Measurements from ENCODE around the gene CD40. TPM values are rescaled to one million over a fixed set of nuclear protein-coding genes. Genes with fewer than 3 reads are reported as not detected.

Gene CD40
- polyA plus RNA-seq, 3 donors: 14.4 to 26.1 (median 18.8) TPM

DNA sequence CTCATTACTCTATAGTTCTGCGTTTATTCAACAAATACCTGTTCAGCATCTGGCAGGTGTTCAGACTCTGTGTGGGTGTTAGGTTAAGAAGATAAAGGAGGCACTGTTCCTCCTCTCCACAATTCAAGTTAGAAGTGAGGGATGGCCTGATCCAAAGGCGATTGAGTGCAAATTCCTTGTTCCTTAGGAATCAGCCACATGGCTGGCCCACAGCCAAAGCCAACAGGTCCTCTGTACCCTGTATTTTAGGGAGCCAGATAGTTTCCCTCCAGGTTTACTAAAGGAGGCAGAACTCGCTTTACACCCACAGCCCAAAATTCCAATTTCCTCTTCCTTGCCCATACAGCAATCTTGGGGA is 5.0 kb upstream of the CD40 start:
- intact Hi-C loops (cut with micrococcal nuclease): loop anchor here in 1 of 2 donors (5.0 to 10.0 kb wide), 2 partner anchors 91 to 318 kb away; partner anchors contain the start of genes DNTTIP1 and WFDC3
- H3K27ac Mint-ChIP-seq: peak overlapping the region in 1 of 7 donors; percentile 48
- no peak for DNase-seq
- peaks cover 40 to 47% of the 10 kb centered on the region in 2 donors for H3K4me1 ChIP-seq (ENCODE audit: control insufficient read depth in 1 of 2, insufficient read depth in 2 of 2, low read length in 2 of 2)
- peaks cover 2 to 9% of the 10 kb centered on the region in 2 donors for H3K27me3 ChIP-seq (ENCODE audit: control insufficient read depth in 2 of 2, insufficient read depth in 2 of 2, low read length in 2 of 2)
- H4K20me1 ChIP-seq (ENCODE audit: insufficient read depth, low read length): no peaks in the 10 kb centered on the region
- peaks cover 13 to 24% (median 17%) of the 10 kb centered on the region in 3 donors for H3K27me3 Mint-ChIP-seq (ENCODE audit: low read depth in 3 of 3)
- peak overlapping the region in 1 of 2 donors; percentile 33 for H3K4me3 Mint-ChIP-seq
- no peaks in the 10 kb centered on the region for H3K79me2 ChIP-seq (ENCODE audit: insufficient read depth, low read length)
- H3K27ac ChIP-seq (ENCODE audit: low read depth in 1 of 2, low read length in 2 of 2): no peak overlapping the region
- no peaks in the 10 kb centered on the region for H3K36me3 ChIP-seq (replicated peaks in 1 of 2; ENCODE audit: control insufficient read depth in 1 of 2, insufficient read depth in 2 of 2, low read length in 2 of 2)
- H3K4me2 ChIP-seq (replicated peaks; ENCODE audit: extremely low read depth, low read length, poor library complexity, severe bottlenecking): no peak overlapping the region
- no peaks in the 10 kb centered on the region for H3K9me3 Mint-ChIP-seq
- H3K4me3 ChIP-seq (replicated peaks in 1 of 3; ENCODE audit: low read depth in 2 of 3, low read length in 3 of 3): no peak overlapping the region
- no peaks in the 10 kb centered on the region for H3K9me3 ChIP-seq (replicated peaks in 1 of 2; ENCODE audit: control insufficient read depth in 1 of 2, insufficient read depth in 1 of 2, low read length in 2 of 2)
- TF ChIP-seq, protein P1, sequence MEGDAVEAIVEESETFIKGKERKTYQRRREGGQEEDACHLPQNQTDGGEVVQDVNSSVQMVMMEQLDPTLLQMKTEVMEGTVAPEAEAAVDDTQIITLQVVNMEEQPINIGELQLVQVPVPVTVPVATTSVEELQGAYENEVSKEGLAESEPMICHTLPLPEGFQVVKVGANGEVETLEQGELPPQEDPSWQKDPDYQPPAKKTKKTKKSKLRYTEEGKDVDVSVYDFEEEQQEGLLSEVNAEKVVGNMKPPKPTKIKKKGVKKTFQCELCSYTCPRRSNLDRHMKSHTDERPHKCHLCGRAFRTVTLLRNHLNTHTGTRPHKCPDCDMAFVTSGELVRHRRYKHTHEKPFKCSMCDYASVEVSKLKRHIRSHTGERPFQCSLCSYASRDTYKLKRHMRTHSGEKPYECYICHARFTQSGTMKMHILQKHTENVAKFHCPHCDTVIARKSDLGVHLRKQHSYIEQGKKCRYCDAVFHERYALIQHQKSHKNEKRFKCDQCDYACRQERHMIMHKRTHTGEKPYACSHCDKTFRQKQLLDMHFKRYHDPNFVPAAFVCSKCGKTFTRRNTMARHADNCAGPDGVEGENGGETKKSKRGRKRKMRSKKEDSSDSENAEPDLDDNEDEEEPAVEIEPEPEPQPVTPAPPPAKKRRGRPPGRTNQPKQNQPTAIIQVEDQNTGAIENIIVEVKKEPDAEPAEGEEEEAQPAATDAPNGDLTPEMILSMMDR (IDR thresholded peaks at IDR 0.05): no peak
- no peaks in the 10 kb centered on the region for H3K36me3 Mint-ChIP-seq
- no CpG with 5 or more reads among the region's 3 CpGs for WGBS (ENCODE audit: insufficient coverage)
- no peak overlapping the region for H3K9ac ChIP-seq (ENCODE audit: insufficient read depth, low read length, poor library complexity, severe bottlenecking)
- no peak overlapping the region for H2AFZ ChIP-seq (ENCODE audit: insufficient read depth, low read depth, low read length, poor library complexity, severe bottlenecking)
- peaks cover 42% of the 10 kb centered on the region for H3K4me1 Mint-ChIP-seq

DNA sequence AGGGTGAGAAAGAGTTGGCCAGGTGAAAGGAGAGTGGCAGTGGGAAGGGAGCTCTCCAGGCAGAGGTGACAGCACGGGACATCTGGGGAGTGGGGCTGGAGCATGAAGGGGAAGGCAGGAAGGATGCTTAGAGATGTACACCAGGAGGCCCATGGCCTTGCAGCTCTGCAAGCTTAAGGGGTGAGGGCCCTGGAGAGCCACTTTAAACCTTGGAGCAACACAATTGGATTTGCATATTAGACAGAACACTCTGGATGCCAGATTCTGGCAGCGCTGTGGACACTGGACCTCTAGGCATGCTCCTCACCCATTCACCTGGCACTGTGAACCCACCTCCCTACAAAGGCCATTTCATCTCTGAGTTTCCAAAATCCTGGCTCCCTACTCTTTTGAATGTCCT is 3.7 kb upstream of the CD40 start:
- Mint-ChIP-seq H3K27me3 (ENCODE audit: low read depth in 3 of 3) (peaks cover 18 to 22% (median 19%) of the 10 kb centered on the region in 3 donors), H3K4me1 (peaks cover 41% of the 10 kb centered on the region), H3K27ac (no peak overlapping the region), H3K36me3 (no peaks in the 10 kb centered on the region), H3K9me3 (peaks cover 0 to 1% (median 0%) of the 10 kb centered on the region in 7 donors), H3K4me3 (peak overlapping the region in 1 of 2 donors; percentile 54)
- intact Hi-C loops (cut with micrococcal nuclease): loop anchor here in 1 of 2 donors (5.0 to 10.0 kb wide), 2 partner anchors 92 to 320 kb away; partner anchors contain the start of genes DNTTIP1 and WFDC3
- Histone ChIP-seq H3K4me1 (ENCODE audit: control insufficient read depth in 1 of 2, insufficient read depth in 2 of 2, low read length in 2 of 2) (peaks cover 45 to 47% of the 10 kb centered on the region in 2 donors), H3K27ac (ENCODE audit: low read depth in 1 of 2, low read length in 2 of 2) (no peak overlapping the region), H3K79me2 (ENCODE audit: insufficient read depth, low read length) (no peaks in the 10 kb centered on the region), H4K20me1 (ENCODE audit: insufficient read depth, low read length) (peaks cover 5% of the 10 kb centered on the region), H3K4me2 (replicated peaks; ENCODE audit: extremely low read depth, low read length, poor library complexity, severe bottlenecking) (no peak overlapping the region), H3K9me3 (replicated peaks in 1 of 2; ENCODE audit: control insufficient read depth in 1 of 2, insufficient read depth in 1 of 2, low read length in 2 of 2) (no peaks in the 10 kb centered on the region), H3K9ac (ENCODE audit: insufficient read depth, low read length, poor library complexity, severe bottlenecking) (no peak overlapping the region), H3K36me3 (replicated peaks in 1 of 2; ENCODE audit: control insufficient read depth in 1 of 2, insufficient read depth in 2 of 2, low read length in 2 of 2) (no peaks in the 10 kb centered on the region), H3K27me3 (ENCODE audit: control insufficient read depth in 2 of 2, insufficient read depth in 2 of 2, low read length in 2 of 2) (peaks cover 2 to 16% of the 10 kb centered on the region in 2 donors), H2AFZ (ENCODE audit: insufficient read depth, low read depth, low read length, poor library complexity, severe bottlenecking) (no peak overlapping the region), H3K4me3 (replicated peaks in 1 of 3; ENCODE audit: low read depth in 2 of 3, low read length in 3 of 3) (no peak overlapping the region)
- DNase-seq: no peak
- TF ChIP-seq, protein P1 (IDR thresholded peaks at IDR 0.05): no peak
- WGBS (ENCODE audit: insufficient coverage): 92% methylated on average over 2 of the region's 2 CpGs

Data from CD14-positive monocyte (primary cell).